Measurements from ENCODE around the gene KLHL29. TPM values are rescaled to one million over a fixed set of nuclear protein-coding genes. Genes with fewer than 3 reads are reported as not detected.

The KLHL29 gene
- polyA plus RNA-seq, 1 of the 3 experiments (the other 2 are of a cell fraction): 4.6 TPM

DNA sequence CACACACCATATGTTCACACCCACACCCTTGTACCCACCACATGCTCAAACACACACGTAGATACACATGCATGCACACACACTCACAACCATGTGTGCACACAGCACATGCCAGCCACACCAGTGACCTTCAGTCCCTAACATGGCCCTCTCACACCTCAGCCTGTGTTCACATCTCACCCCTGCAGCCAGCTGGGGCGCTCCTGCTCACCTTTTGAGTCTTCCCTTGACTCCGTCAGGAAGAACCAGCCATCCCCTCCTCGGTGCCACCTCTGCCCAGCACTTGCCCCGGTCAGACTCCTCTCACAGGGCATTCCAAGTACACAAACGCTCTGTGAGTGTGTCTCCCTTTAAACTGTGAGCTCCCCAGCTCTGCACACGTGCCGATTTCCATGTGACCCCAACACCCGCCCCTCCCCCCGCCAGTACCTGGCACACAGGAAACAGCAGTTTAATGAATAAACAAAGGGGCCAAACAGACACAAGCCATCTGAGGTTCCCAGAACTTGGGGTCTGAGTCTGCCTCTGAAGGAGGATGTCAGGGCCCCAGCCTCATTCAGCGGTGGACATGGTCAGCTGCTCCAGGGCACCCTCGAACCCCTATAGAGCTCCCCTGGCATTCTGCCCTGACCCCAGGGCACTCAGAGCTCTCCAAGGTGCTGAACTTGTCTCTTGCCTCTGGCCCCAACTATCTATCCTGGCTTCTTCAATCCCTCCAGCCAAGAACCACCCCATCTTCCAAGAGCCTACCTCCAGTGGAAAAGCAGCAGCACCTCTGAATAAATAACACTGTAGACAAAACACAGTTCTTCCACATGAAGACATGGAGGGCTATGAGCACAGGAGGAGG lies 289.1 kb downstream of the KLHL29 start:
- H3K79me2 ChIP-seq (ENCODE audit: insufficient read depth): no peaks in the 10 kb centered on the region
- H3K4me1 ChIP-seq (ENCODE audit: control insufficient read depth in 1 of 2, insufficient read depth in 2 of 2, low read depth in 1 of 2, low read length in 1 of 2): peaks cover 7 to 38% of the 10 kb centered on the region in 2 experiments; a peak in 1 of 4 replicates
- H3K9ac ChIP-seq: no peak overlapping the region
- H3K9me2 ChIP-seq: no peaks in the 10 kb centered on the region
- no peaks in the 10 kb centered on the region for H4K20me1 ChIP-seq (ENCODE audit: insufficient read depth)
- H3K9me3 ChIP-seq: no peaks in the 10 kb centered on the region
- ChIA-PET POLR2A (no interaction called here), CTCF (no interaction called here)
- H3K27ac ChIP-seq (ENCODE audit: low read depth in 2 of 2, low read length in 1 of 2): no peak overlapping the region
- TF ChIP-seq REST (IDR thresholded peaks at IDR 0.05; ENCODE audit: low read depth, low read length): peak; percentile 95
- TF ChIP-seq NFIC (IDR thresholded peaks at IDR 0.05; ENCODE audit: borderline replicate concordance): 0 out of 2 replicates have a peak, but pooled peaks have one; percentile 13
- no peak for TF ChIP-seq SMC3 (IDR thresholded peaks at IDR 0.05; ENCODE audit: low read depth, low read length)
- no peaks in the 10 kb centered on the region for H3K27me3 ChIP-seq (ENCODE audit: insufficient read depth)
- H3K4me2 ChIP-seq: no peak overlapping the region
- no peaks in the 10 kb centered on the region for H3K36me3 ChIP-seq (replicated peaks in 1 of 2; ENCODE audit: control insufficient read depth in 1 of 2, insufficient read depth in 2 of 2, low read length in 1 of 2)
- no peak overlapping the region for H2AFZ ChIP-seq (ENCODE audit: low read depth)
- 79% methylated on average over 10 of the region's 12 CpGs for WGBS (ENCODE audit: low lambda C conversion rate)
- H3F3A ChIP-seq (replicated peaks; ENCODE audit: insufficient read depth): no peaks in the 10 kb centered on the region
- H3K4me3 ChIP-seq (ENCODE audit: low read depth in 2 of 2, low read length in 1 of 2): no peak overlapping the region
- DNase-seq: no peak

GRCh38 chr2:23675506-23675905 lies 290.5 kb downstream of the KLHL29 start:
- no peak overlapping the region for H3K27ac ChIP-seq (ENCODE audit: low read depth in 2 of 2, low read length in 1 of 2)
- no peak overlapping the region for H3K4me3 ChIP-seq (ENCODE audit: low read depth in 2 of 2, low read length in 1 of 2)
- no peaks in the 10 kb centered on the region for H3K36me3 ChIP-seq (replicated peaks in 1 of 2; ENCODE audit: control insufficient read depth in 1 of 2, insufficient read depth in 2 of 2, low read length in 1 of 2)
- no peaks in the 10 kb centered on the region for H3K79me2 ChIP-seq (ENCODE audit: insufficient read depth)
- H4K20me1 ChIP-seq (ENCODE audit: insufficient read depth): no peaks in the 10 kb centered on the region
- 91% methylated on average over 7 of the region's 7 CpGs for WGBS (ENCODE audit: low lambda C conversion rate)
- no peak overlapping the region for H3K9ac ChIP-seq
- H3K4me2 ChIP-seq: no peak overlapping the region
- ChIA-PET POLR2A (no interaction called here), CTCF (no interaction called here)
- TF ChIP-seq, protein P1, sequence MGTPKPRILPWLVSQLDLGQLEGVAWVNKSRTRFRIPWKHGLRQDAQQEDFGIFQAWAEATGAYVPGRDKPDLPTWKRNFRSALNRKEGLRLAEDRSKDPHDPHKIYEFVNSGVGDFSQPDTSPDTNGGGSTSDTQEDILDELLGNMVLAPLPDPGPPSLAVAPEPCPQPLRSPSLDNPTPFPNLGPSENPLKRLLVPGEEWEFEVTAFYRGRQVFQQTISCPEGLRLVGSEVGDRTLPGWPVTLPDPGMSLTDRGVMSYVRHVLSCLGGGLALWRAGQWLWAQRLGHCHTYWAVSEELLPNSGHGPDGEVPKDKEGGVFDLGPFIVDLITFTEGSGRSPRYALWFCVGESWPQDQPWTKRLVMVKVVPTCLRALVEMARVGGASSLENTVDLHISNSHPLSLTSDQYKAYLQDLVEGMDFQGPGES (IDR thresholded peaks at IDR 0.05; ENCODE audit: low read depth, low read length): no peak
- TF ChIP-seq TAF1 (IDR thresholded peaks at IDR 0.05; ENCODE audit: borderline replicate concordance, low read depth, low read length) (no peak), TCF12 (IDR thresholded peaks at IDR 0.05) (no peak), JUND (IDR thresholded peaks at IDR 0.05) (no peak), RXRA (IDR thresholded peaks at IDR 0.05; ENCODE audit: borderline replicate concordance, low read depth) (no peak), GATA2 (CRISPR knock-in tag; IDR thresholded peaks at IDR 0.05) (no peak), NRF1 (IDR thresholded peaks at IDR 0.05; ENCODE audit: low read depth, low read length) (no peak)
- no peaks in the 10 kb centered on the region for H3F3A ChIP-seq (replicated peaks; ENCODE audit: insufficient read depth)
- no peaks in the 10 kb centered on the region for H3K9me3 ChIP-seq
- no peaks in the 10 kb centered on the region for H3K27me3 ChIP-seq (ENCODE audit: insufficient read depth)
- H2AFZ ChIP-seq (ENCODE audit: low read depth): no peak overlapping the region
- DNase-seq: no peak
- H3K4me1 ChIP-seq (ENCODE audit: control insufficient read depth in 1 of 2, insufficient read depth in 2 of 2, low read depth in 1 of 2, low read length in 1 of 2): peaks cover 0 to 24% of the 10 kb centered on the region in 2 experiments; a peak in 1 of 4 replicates
- H3K9me2 ChIP-seq: no peaks in the 10 kb centered on the region

Measured in SK-N-SH (cell line).